Fibroblast of lung (primary cell): Measurements from ENCODE around the gene ARHGEF10L. TPM values are rescaled to one million over a fixed set of nuclear protein-coding genes. Genes with fewer than 3 reads are reported as not detected.

Experiments
- DNase-seq, 2 donors: peaks; one replicate each; pipeline versions ENCODE4 v3.0.0 to v3.0.0-alpha.2; 2010; ENCODE audit warnings: low read depth in 2 of 2
- H2AFZ ChIP-seq: 2 replicates; pipeline ENCODE4 v1.5.1; 2012; ENCODE audit warnings: low read length, control low read depth, inconsistent platforms
- H3K27ac ChIP-seq: 2 replicates; pipeline ENCODE4 v1.5.1; 2011; ENCODE audit warnings: low read length, control low read depth; ENCODE audit not compliant: insufficient read depth
- H3K27me3 ChIP-seq: 2 replicates; pipeline ENCODE4 v1.5.1; 2011; ENCODE audit warnings: mild to moderate bottlenecking, low read length; ENCODE audit not compliant: control insufficient read depth, insufficient read depth
- H3K36me3 ChIP-seq: 2 replicates; pipeline ENCODE4 v1.5.1; 2011; ENCODE audit warnings: low read length; ENCODE audit not compliant: control insufficient read depth, insufficient read depth
- H3K4me1 ChIP-seq: 2 replicates; pipeline ENCODE4 v1.5.1; 2011; ENCODE audit warnings: low read length; ENCODE audit not compliant: control insufficient read depth, insufficient read depth; ENCODE audit errors: extremely low read depth
- H3K4me2 ChIP-seq: 2 replicates; pipeline ENCODE4 v1.5.1; 2011; ENCODE audit warnings: low read length, control low read depth; ENCODE audit not compliant: insufficient read depth; ENCODE audit errors: extremely low read depth
- H3K4me3 ChIP-seq, 4 experiments: fragments of 200-600 bp in 1 of 4; sonication (generic) in 1 of 4; replicated peaks in 1 of 4; 2 replicates each; pipeline ENCODE4 v1.5.1; 2011 to 2016; ENCODE audit warnings: low read length in 4 of 4, low read depth in 3 of 4, mild to moderate bottlenecking in 3 of 4, control low read depth in 2 of 4, inconsistent platforms in 1 of 4, mixed read lengths in 1 of 4; ENCODE audit not compliant: insufficient read depth in 1 of 4; ENCODE audit errors: control extremely low read depth in 1 of 4
- H3K79me2 ChIP-seq: 2 replicates; pipeline ENCODE4 v1.5.1; 2012; ENCODE audit warnings: mild to moderate bottlenecking, low read length, inconsistent platforms; ENCODE audit not compliant: control insufficient read depth, insufficient read depth
- H3K9ac ChIP-seq: 2 replicates; pipeline ENCODE4 v1.5.1; 2011; ENCODE audit warnings: mild to moderate bottlenecking, low read length, control low read depth; ENCODE audit not compliant: insufficient read depth
- H3K9me3 ChIP-seq: 2 replicates; pipeline ENCODE4 v1.5.1; 2012; ENCODE audit warnings: low read depth, low read length; ENCODE audit not compliant: control insufficient read depth, insufficient read depth
- H4K20me1 ChIP-seq: 2 replicates; pipeline ENCODE4 v1.5.1; 2011; ENCODE audit warnings: low read length; ENCODE audit not compliant: control insufficient read depth, insufficient read depth; ENCODE audit errors: extremely low read depth
- CTCF ChIP-seq, 2 donors: IDR thresholded peaks in 1 of 2; conservative IDR thresholded peaks in 1 of 2; 1 replicate in 1 of 2; 2 replicates in 1 of 2; pipeline ENCODE4 v1.5.1; 2011 to 2012; ENCODE audit warnings: low read length in 2 of 2, control low read depth in 1 of 2, inconsistent platforms in 1 of 2, low read depth in 1 of 2, mild to moderate bottlenecking in 1 of 2
- EZH2 ChIP-seq: IDR thresholded peaks from 2 replicates; pipeline ENCODE4 v1.5.1; 2012; ENCODE audit warnings: low read length, control low read depth, mild to moderate bottlenecking; ENCODE audit errors: missing control alignments
- polyA plus RNA-seq, 2 donors: library from polyadenylated mRNA; depleted of rRNA in 1 of 2; stranded (reverse) in 1 of 2; unstranded in 1 of 2; fragments of >200 nt; gene quantifications; 2 replicates each; pipeline ENCODE4 v1.2.1, GENCODE V29; 2011 to 2012; ENCODE audit warnings: missing spikeins in 1 of 2
- total RNA-seq: library from RNA; depleted of rRNA; stranded (reverse); fragments of >200 nt; gene quantifications from 2 replicates; pipeline ENCODE4 v1.2.1, GENCODE V29; 2014

Gene ARHGEF10L
- total and polyA plus RNA-seq, 2 donors (not counting 1 experiment from before 2014, with no cell fraction given) = 11.2 to 24.3 TPM

- H3K27ac ChIP-seq = no peak overlapping the region
- H3K27me3 ChIP-seq = no peaks in the 10 kb centered on the region
- no peaks in the 10 kb centered on the region for H3K36me3 ChIP-seq
- H3K79me2 ChIP-seq = no peaks in the 10 kb centered on the region
- no peaks in the 10 kb centered on the region for H4K20me1 ChIP-seq
- H3K4me3 ChIP-seq = no peak overlapping the region
- TF ChIP-seq CTCF (conservative IDR thresholded peaks at IDR 0.05 in 1 of 2, IDR thresholded peaks at IDR 0.05 in 1 of 2; ENCODE audit: low read depth in 1 of 2, low read length in 2 of 2) (no peak), EZH2 (no peak)
- H3K4me2 ChIP-seq = no peak overlapping the region
- H2AFZ ChIP-seq = no peak overlapping the region
- H3K4me1 ChIP-seq = no peaks in the 10 kb centered on the region
- no peak for DNase-seq
- no peaks in the 10 kb centered on the region for H3K9me3 ChIP-seq
- no peak overlapping the region for H3K9ac ChIP-seq
These were observed 172.4 kb downstream of the ARHGEF10L start for GRCh38 chr1:17711941-17712340.

GRCh38 chr1:17713993-17714392 is 174.5 kb downstream of the ARHGEF10L start:
- no peak overlapping the region for H3K9ac ChIP-seq
- H3K4me3 ChIP-seq = no peak overlapping the region
- no peak overlapping the region for H3K27ac ChIP-seq
- H3K27me3 ChIP-seq = no peaks in the 10 kb centered on the region
- no peaks in the 10 kb centered on the region for H4K20me1 ChIP-seq
- TF ChIP-seq CTCF (conservative IDR thresholded peaks at IDR 0.05 in 1 of 2, IDR thresholded peaks at IDR 0.05 in 1 of 2; ENCODE audit: low read depth in 1 of 2, low read length in 2 of 2) (no peak), EZH2 (no peak)
- no peaks in the 10 kb centered on the region for H3K36me3 ChIP-seq
- no peaks in the 10 kb centered on the region for H3K79me2 ChIP-seq
- no peak overlapping the region for H3K4me2 ChIP-seq
- no peaks in the 10 kb centered on the region for H3K4me1 ChIP-seq
- H2AFZ ChIP-seq = no peak overlapping the region
- DNase-seq = no peak
- H3K9me3 ChIP-seq = no peaks in the 10 kb centered on the region

GRCh38 chr1:17717594-17718535 is 178.4 kb downstream of the ARHGEF10L start:
- Histone ChIP-seq H2AFZ (no peak overlapping the region), H3K4me3 (no peak overlapping the region), H3K36me3 (no peaks in the 10 kb centered on the region), H3K9me3 (no peaks in the 10 kb centered on the region), H3K79me2 (no peaks in the 10 kb centered on the region), H3K27ac (no peak overlapping the region), H3K4me2 (no peak overlapping the region), H3K4me1 (no peaks in the 10 kb centered on the region), H3K27me3 (no peaks in the 10 kb centered on the region), H4K20me1 (no peaks in the 10 kb centered on the region), H3K9ac (no peak overlapping the region)
- no peak for TF ChIP-seq EZH2
- TF ChIP-seq CTCF (conservative IDR thresholded peaks at IDR 0.05 in 1 of 2, IDR thresholded peaks at IDR 0.05 in 1 of 2; ENCODE audit: low read depth in 1 of 2, low read length in 2 of 2) = no peak
- DNase-seq = no peak
